NT2/D1 (cell line): ENCODE data around the gene LUZP4.
"Not testable (repeated sequence)": the region's sequence is repeated elsewhere in the genome, so short reads cannot be mapped to it uniquely, and the experiment has no call there.

Experiments used
- SUZ12 ChIP-seq: IDR thresholded peaks from 2 replicates; pipeline ENCODE4 v1.6.1; 2011; ENCODE audit not compliant: insufficient read length, insufficient read depth; ENCODE audit errors: extremely low read depth
- YY1 ChIP-seq: IDR thresholded peaks from 2 replicates; pipeline ENCODE4 v1.6.1; 2011; ENCODE audit not compliant: insufficient read length, insufficient read depth
- ZNF274 ChIP-seq: IDR thresholded peaks from 2 replicates; pipeline ENCODE4 v1.6.1; 2011; ENCODE audit warnings: mild to moderate bottlenecking, low read depth, low read length

- TF ChIP-seq SUZ12, YY1, ZNF274: not testable (repeated sequence)
Measured at GRCh38 chrX:115346738-115347137, 57.2 kb downstream of the LUZP4 start.
